GM06990 (cell line): Measurements from ENCODE around the gene MCCC1.
A peak's percentile ranks its signal among the peaks of the same experiment; 100 is the strongest.

Experiments used
- DNase-seq: peaks from one replicate; pipeline ENCODE4 v3.0.0-alpha.2; 2011; ENCODE audit not compliant: insufficient read length; ENCODE audit errors: extremely low read depth
- H3K27me3 ChIP-seq: replicated peaks from 2 replicates; pipeline ENCODE4 v1.6.0; 2011; ENCODE audit warnings: low read length; ENCODE audit not compliant: control insufficient read depth, insufficient read depth
- H3K36me3 ChIP-seq: 2 replicates; pipeline ENCODE4 v1.5.1; 2011; ENCODE audit warnings: low read length; ENCODE audit not compliant: control insufficient read depth, insufficient read depth
- H3K4me3 ChIP-seq: replicated peaks from 2 replicates; pipeline ENCODE4 v1.5.1; 2011; ENCODE audit warnings: low read depth, mild to moderate bottlenecking, control low read depth, low read length
- CTCF ChIP-seq: IDR thresholded peaks from 2 replicates; pipeline ENCODE4 v1.5.1; 2011; ENCODE audit warnings: low read length, control low read depth, mild to moderate bottlenecking, inconsistent platforms; ENCODE audit not compliant: insufficient read depth, poor library complexity, severe bottlenecking

The MCCC1 gene

DNA sequence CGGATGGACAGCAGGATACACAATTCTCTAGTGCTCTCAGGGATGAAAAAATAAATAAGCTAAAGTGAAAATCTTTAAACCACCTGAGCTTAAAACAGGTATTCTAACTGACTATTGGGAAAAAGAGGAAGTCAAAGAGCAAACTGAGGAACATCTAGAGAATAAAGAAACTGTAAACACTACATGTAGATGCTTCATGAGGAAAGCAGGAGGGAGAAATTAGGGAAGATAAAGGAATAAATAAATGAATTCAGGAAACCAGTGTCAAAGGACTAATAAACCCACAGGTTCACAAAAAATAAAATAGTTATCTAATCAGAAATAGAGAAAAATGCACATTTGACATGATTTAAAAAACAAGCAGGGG, 525 bp upstream of the MCCC1 start:
- Histone ChIP-seq H3K4me3 (peak overlapping the region; percentile 100), H3K36me3 (no peaks in the 10 kb centered on the region; the same call in none of the 2 replicates), H3K27me3 (no peaks in the 10 kb centered on the region)
- TF ChIP-seq CTCF = no peak
- no peak for DNase-seq

DNA sequence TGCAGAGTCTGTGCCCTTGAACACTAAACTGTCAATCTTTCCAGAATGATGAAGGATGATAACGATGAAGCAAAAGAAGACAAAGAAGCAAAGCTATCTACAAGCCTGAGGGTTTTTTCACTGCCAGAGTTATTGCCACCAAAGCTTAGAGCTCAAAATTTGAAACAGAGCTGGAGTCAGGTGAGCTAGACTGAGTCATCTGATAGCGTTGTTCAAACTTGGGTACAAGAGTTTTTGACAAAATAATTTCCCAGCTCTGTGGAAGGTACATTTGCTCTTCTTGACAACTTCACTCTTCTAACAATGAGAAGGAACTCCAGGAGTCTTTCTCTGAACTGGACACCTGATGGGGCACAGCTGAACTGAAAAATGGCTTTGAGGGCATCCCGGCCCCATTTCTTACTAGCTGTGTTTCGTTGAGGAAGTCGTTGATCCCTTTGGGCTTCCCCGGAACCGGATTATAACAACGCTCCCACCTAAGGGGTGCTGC, 715 bp downstream of the MCCC1 start:
- Histone ChIP-seq H3K27me3 (no peaks in the 10 kb centered on the region), H3K36me3 (no peaks in the 10 kb centered on the region; the same call in none of the 2 replicates), H3K4me3 (peak overlapping the region; percentile 100)
- no peak for TF ChIP-seq CTCF
- no peak for DNase-seq

DNA sequence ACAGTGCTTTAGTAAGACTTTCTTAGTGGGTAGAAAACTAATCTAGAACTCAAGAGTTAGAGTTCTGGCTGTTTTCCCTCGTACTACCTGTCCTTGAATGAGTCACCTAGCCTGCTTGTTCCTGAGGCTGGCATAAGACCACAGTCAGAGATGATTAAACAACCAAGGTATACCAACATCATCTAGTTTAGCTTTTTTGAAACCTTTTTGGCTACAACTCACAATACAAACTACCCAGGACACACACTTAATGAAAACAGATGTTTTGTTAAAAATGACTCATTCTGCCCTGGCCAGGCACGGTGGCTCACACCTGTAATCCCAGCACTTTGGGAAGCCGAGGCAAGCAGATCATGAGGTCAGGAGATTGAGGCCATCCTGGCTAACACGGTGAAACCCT, 4.6 kb downstream of the MCCC1 start:
- no peak for TF ChIP-seq CTCF
- H3K27me3 ChIP-seq = no peaks in the 10 kb centered on the region
- no peak for DNase-seq
- H3K4me3 ChIP-seq = no peak overlapping the region
- H3K36me3 ChIP-seq = peaks cover 4% of the 10 kb centered on the region

DNA sequence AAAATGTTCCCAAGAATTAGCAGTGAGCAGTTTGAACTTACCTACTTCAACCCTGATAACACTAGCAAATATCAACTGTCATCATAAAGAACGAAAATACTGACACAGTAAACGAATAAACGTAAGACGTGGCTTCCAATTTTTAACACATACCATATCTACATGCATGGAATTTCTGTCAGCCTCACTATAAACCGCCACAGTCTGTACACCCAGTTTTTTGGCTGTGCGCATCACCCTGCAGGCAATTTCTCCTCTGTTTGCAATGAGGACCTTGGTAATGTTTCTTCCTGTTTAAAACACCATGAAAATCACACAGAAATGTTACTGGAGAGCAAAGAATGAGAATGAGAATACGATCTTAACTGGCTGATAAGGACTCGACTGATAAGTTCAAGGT, 7.0 kb downstream of the MCCC1 start:
- no peak for TF ChIP-seq CTCF
- no peak for DNase-seq
- Histone ChIP-seq H3K27me3 (no peaks in the 10 kb centered on the region), H3K4me3 (no peak overlapping the region), H3K36me3 (peaks cover 6% of the 10 kb centered on the region)

- DNase-seq = no peak
- Histone ChIP-seq H3K36me3 (peaks cover 9% of the 10 kb centered on the region), H3K27me3 (no peaks in the 10 kb centered on the region), H3K4me3 (no peak overlapping the region)
- TF ChIP-seq CTCF = no peak
Observed at GRCh38 chr3:183087184-183087583, 12.1 kb downstream of the MCCC1 start.

GRCh38 chr3:183085634-183086390, 13.5 kb downstream of the MCCC1 start:
- peaks cover 15% of the 10 kb centered on the region for H3K36me3 ChIP-seq
- no peaks in the 10 kb centered on the region for H3K27me3 ChIP-seq
- DNase-seq = no peak
- H3K4me3 ChIP-seq = no peak overlapping the region
- peak; percentile 70 for TF ChIP-seq CTCF
